Adrenal gland (tissue), 12 donors: Measurements from ENCODE around the gene GSK3B. TPM values are rescaled to one million over a fixed set of nuclear protein-coding genes. Genes with fewer than 3 reads are reported as not detected.
"Not testable (repeated sequence)": the region's sequence is repeated elsewhere in the genome, so short reads cannot be mapped to it uniquely, and the experiment has no call there.

Experiments used
- DNase-seq, 7 donors: peaks; one replicate each; pipeline ENCODE4 v3.0.0-alpha.2; 2019 to 2020
- H3K27ac ChIP-seq, 5 donors: fragments of 200-600 bp; sonication (generic) in 4 of 5; 1 replicate in 3 of 5; 2 replicates in 2 of 5; pipeline versions ENCODE4 v1.5.1 to v1.8.0; 2016 to 2020; ENCODE audit warnings: mild to moderate bottlenecking in 1 of 5
- H3K27me3 ChIP-seq: fragments of 200-600 bp; 2 replicates; pipeline ENCODE4 v1.8.0; 2021
- H3K36me3 ChIP-seq, 2 donors: fragments of 200-600 bp; replicated peaks in 1 of 2; 1 replicate in 1 of 2; 2 replicates in 1 of 2; pipeline versions ENCODE4 v1.5.1 to v1.8.0; 2018 to 2022
- H3K4me1 ChIP-seq, 2 donors: fragments of 200-600 bp; replicated peaks in 1 of 2; 1 replicate in 1 of 2; 2 replicates in 1 of 2; pipeline versions ENCODE4 v1.5.1 to v1.8.0; 2018 to 2021
- H3K4me3 ChIP-seq, 4 donors: fragments of 200-600 bp; sonication (generic) in 3 of 4; one replicate each; pipeline ENCODE4 v1.5.1; 2016 to 2018
- H3K9me3 ChIP-seq, 3 donors: fragments of 200-600 bp; sonication (generic) in 1 of 3; replicated peaks in 1 of 3; 1 replicate in 2 of 3; 2 replicates in 1 of 3; pipeline versions ENCODE4 v1.5.1 to v1.8.0; 2016 to 2021
- POLR2A ChIP-seq, 2 donors: fragments of 450-650 bp; IDR thresholded peaks; one replicate each; pipeline ENCODE4 v1.6.1; 2017; ENCODE audit warnings: antibody characterized with exemption in 2 of 2, mild to moderate bottlenecking in 2 of 2, moderate library complexity in 1 of 2
- WGBS, 4 donors: extraction: QIAGEN DNeasy Blood & Tissue Kit in 2 of 4; methylation state at CpG; one replicate each; pipeline versions ENCODE4 v1.1.5 to v1.1.7; 2013 to 2017; 5-methylcytosine and 5-hydroxymethylcytosine counted together
- intact Hi-C, 2 donors: fragments of 100-400 bp; cut with DNase I; formaldehyde crosslinking; loops; one replicate each; pipeline versions ENCODE4 v1.14.1 to v1.15.0; 2022 to 2023
- polyA plus RNA-seq, 3 donors: library from polyadenylated mRNA; stranded (reverse); fragments of 200-250 nt in 2 of 3; fragments of 350-450 nt in 1 of 3; fragmentation: Illumina TruSeq in 1 of 3; extraction: RNeasy Lipid Tissue Mini Kit (QIAGEN cat#74804) in 1 of 3; gene quantifications; one replicate each; pipeline ENCODE4 v1.2.3, GENCODE V29; 2013 to 2014
- total RNA-seq, 9 donors: library from RNA; depleted of rRNA in 4 of 9; stranded (reverse); fragments of >200 nt in 4 of 9; fragments of 120-200 nt in 1 of 9; fragmentation: NEBNext Ultra II Directional in 1 of 9; extraction: Animal tissue kit (Norgen Biotek cat#: 25700) in 1 of 9; gene quantifications; one replicate each; pipeline versions ENCODE4 v1.1.0 to v1.2.4, GENCODE V29; 2013 to 2023
- TF ChIP-seq, protein P1 (sequence below), 6 experiments: fragments of 450-650 bp in 4 of 6; fragments of 200-600 bp in 2 of 6; sonication (generic) in 1 of 6; IDR thresholded peaks; 1 replicate in 5 of 6; 2 replicates in 1 of 6; pipeline versions ENCODE4 v1.5.1 to v1.8.0; 2016 to 2021; ENCODE audit warnings: antibody characterized with exemption in 6 of 6, mild to moderate bottlenecking in 2 of 6, moderate library complexity in 1 of 6
- donor health status: healthy with polysubstance abuse.
- donor health status: Bipolar disorder and iron deficiency.
- donor health status: DM: yes; HTN: yes; CAD: no.
- donor health status: DM: no; HTN: no; CAD: no.
- donor health status: DM: no; HTN: no; CAD: no.
- donor health status: DM: yes; HTN: yes; CAD: no.

Gene GSK3B
- total and polyA plus RNA-seq, 12 donors = 10.0 to 63.7 (median 44.8) TPM

DNA sequence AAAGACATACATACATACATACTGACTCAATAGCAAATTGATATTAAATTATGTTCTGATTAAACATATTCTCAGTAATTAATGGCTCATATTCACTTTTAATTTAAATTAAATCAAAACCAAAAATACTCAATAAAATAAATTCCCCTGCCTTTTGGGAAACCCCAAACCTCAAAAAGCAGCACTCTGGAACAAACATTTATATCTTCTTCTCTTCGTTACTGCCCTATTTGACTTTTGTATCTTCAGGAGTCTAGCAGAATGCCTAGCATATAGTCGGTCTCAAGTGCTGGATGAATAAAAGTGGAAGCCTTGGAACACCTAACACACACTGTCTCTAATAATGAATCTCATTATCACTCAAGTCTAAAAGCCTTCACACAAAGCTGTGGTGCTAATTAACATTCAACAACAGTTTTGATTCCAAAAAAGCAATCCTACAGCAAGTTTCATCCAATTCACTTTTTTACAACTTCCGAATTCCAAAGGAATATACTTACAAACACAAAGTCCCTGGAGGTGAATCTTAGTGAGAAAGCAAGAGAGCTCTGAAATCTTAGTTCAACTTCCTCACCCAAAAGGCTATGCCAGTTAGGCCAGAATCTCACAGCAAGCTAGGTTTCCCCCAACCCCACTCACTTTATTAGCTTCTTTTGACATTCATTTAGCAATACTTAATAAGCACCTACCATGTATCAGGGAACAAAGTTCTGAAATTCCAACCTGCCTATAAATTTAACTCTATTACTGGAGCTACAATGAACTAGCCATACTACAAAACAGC lies 35.0 kb downstream of the GSK3B start:
- intact Hi-C loops = no loop called here
- TF ChIP-seq, protein P1, sequence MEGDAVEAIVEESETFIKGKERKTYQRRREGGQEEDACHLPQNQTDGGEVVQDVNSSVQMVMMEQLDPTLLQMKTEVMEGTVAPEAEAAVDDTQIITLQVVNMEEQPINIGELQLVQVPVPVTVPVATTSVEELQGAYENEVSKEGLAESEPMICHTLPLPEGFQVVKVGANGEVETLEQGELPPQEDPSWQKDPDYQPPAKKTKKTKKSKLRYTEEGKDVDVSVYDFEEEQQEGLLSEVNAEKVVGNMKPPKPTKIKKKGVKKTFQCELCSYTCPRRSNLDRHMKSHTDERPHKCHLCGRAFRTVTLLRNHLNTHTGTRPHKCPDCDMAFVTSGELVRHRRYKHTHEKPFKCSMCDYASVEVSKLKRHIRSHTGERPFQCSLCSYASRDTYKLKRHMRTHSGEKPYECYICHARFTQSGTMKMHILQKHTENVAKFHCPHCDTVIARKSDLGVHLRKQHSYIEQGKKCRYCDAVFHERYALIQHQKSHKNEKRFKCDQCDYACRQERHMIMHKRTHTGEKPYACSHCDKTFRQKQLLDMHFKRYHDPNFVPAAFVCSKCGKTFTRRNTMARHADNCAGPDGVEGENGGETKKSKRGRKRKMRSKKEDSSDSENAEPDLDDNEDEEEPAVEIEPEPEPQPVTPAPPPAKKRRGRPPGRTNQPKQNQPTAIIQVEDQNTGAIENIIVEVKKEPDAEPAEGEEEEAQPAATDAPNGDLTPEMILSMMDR (IDR thresholded peaks at IDR 0.05) = no peak
- TF ChIP-seq POLR2A (IDR thresholded peaks at IDR 0.05) = no peak
- no peak overlapping the region for H3K27ac ChIP-seq
- 80 to 90% (median 89%) methylated on average over 3 of the region's 3 CpGs for WGBS, 4 donors
- H3K9me3 ChIP-seq = no peaks in the 10 kb centered on the region
- H3K4me3 ChIP-seq = no peak overlapping the region
- no peak for DNase-seq
- no peaks in the 10 kb centered on the region for H3K27me3 ChIP-seq
- H3K36me3 ChIP-seq = no peaks in the 10 kb centered on the region
- H3K4me1 ChIP-seq = peaks cover 11 to 31% of the 10 kb centered on the region in 2 donors

DNA sequence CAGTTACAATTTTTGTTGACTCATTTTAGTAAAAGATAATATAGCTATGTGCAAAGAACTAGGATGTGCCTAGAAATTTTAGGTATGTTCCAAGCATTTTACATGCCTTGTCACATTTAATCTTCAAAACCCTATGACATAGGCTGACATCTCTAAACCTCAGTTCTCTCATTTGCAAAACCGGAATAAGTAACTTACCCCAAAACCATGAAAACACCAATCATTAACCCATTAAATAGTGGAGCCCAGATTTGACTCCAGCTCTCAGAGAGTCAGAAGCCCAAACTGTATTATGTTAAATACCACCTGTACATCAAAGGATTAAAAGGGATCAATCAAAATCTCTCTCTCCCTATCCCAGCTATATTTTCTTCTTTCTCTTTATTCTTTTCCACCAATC lies 36.6 kb downstream of the GSK3B start:
- H3K27ac ChIP-seq = no peak overlapping the region
- H3K27me3 ChIP-seq = no peaks in the 10 kb centered on the region
- 85 to 89% (median 87%) methylated on average over 1 of the region's 1 CpG for WGBS, 4 donors
- no peak overlapping the region for H3K4me3 ChIP-seq
- no peak for DNase-seq
- H3K36me3 ChIP-seq = no peaks in the 10 kb centered on the region
- intact Hi-C loops = no loop called here
- no peak for TF ChIP-seq POLR2A (IDR thresholded peaks at IDR 0.05)
- TF ChIP-seq, protein P1 (IDR thresholded peaks at IDR 0.05) = no peak
- H3K9me3 ChIP-seq = no peaks in the 10 kb centered on the region
- peaks cover 11 to 34% of the 10 kb centered on the region in 2 donors for H3K4me1 ChIP-seq

DNA sequence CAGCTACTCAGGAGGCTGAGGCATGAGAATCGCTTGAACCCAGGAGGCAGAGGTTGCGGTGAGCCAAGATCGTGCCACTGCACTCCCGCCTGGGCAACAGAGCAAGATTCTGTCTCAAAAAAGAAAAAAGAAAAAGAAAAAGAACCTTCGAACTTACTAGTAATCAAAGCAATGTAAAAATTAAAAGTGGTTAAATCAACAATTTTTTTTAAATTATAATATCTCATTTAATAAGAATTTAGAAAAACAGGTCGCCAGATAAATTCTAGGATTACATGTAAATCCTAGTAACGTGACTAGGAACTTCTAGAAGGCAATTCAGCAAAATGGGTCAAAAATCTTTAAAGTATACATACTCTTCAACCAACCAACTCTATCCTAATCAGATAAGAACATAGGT lies 37.2 kb downstream of the GSK3B start:
- Histone ChIP-seq H3K9me3 (no peaks in the 10 kb centered on the region), H3K4me1 (peaks cover 11 to 38% of the 10 kb centered on the region in 2 donors), H3K36me3 (no peaks in the 10 kb centered on the region), H3K4me3 (no peak overlapping the region), H3K27ac (no peak overlapping the region), H3K27me3 (no peaks in the 10 kb centered on the region)
- WGBS, 4 donors = 90 to 97% (median 95%) methylated on average over 7 of the region's 7 CpGs
- intact Hi-C loops = no loop called here
- DNase-seq = no peak
- TF ChIP-seq POLR2A (IDR thresholded peaks at IDR 0.05) = no peak
- TF ChIP-seq, protein P1 (IDR thresholded peaks at IDR 0.05) = no peak

DNA sequence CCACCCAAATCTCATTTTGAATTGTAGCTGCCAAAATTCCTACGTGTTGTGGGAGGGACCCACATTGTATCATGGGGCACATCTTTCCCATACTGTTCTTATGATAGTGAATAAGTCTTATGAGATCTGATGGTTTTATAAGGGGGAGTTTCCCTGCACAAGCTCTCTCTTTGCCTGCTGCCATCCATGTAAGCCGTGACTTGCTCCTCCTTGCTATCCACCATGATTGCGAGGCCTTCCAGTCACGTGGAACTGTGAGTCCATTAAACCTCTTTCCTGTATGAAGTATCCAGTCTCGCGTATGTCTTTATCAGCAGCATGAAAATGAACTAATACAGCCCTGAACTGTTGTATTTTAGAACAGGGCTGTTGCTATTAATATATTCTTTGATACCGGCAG lies 40.6 kb downstream of the GSK3B start:
- DNase-seq, H3K36me3 ChIP-seq, H3K27ac ChIP-seq, intact Hi-C loops, H3K9me3 ChIP-seq, H3K4me3 ChIP-seq, H3K27me3 ChIP-seq: not testable (repeated sequence)
- peaks cover 20 to 46% of the 10 kb centered on the region in 2 donors for H3K4me1 ChIP-seq
- 82 to 91% (median 89%) methylated on average over 7 of the region's 7 CpGs for WGBS, 4 donors

GRCh38 chr3:120052677-120053076 lies 41.6 kb downstream of the GSK3B start:
- TF ChIP-seq, protein P1 (IDR thresholded peaks at IDR 0.05) = no peak
- TF ChIP-seq POLR2A (IDR thresholded peaks at IDR 0.05) = no peak
- H3K4me3 ChIP-seq = no peak overlapping the region
- WGBS, 4 donors = 74 to 85% (median 80%) methylated on average over 3 of the region's 3 CpGs
- intact Hi-C loops = no loop called here
- H3K27me3 ChIP-seq = no peaks in the 10 kb centered on the region
- no peaks in the 10 kb centered on the region for H3K9me3 ChIP-seq
- DNase-seq = no peak
- H3K27ac ChIP-seq = no peak overlapping the region
- H3K4me1 ChIP-seq = peaks cover 25 to 48% of the 10 kb centered on the region in 2 donors
- H3K36me3 ChIP-seq = no peaks in the 10 kb centered on the region
